ENCODE measurements around the gene RND3. TPM values are rescaled to one million over a fixed set of nuclear protein-coding genes. Genes with fewer than 3 reads are reported as not detected.

Gene RND3
- total RNA-seq: 32.2 and 104 TPM in 2 replicates

GRCh38 chr2:150487537-150488429 is at the start of gene RND3:
Gene RND3 (minus strand): TSS chr2:150487667. CDS start chr2:150487417, 250 bp downstream.

All from bladder microvascular endothelial cell (primary cell).